GM18861 (cell line): ENCODE data around the gene TRIM46.
"Not testable (repeated sequence)": the region's sequence is repeated elsewhere in the genome, so short reads cannot be mapped to it uniquely, and the experiment has no call there.

ENCODE experiments used
- ATAC-seq: cut with Tn5 transposase; IDR thresholded peaks from one replicate; pipeline ENCODE4 v1.9.1; 2021; ENCODE audit not compliant: unreplicated experiment

The TRIM46 gene

GRCh38 chr1:155136748-155137147 is 36.9 kb upstream of the TRIM46 start:
- ATAC-seq = no peak

- ATAC-seq = no peak
These were observed 36.3 kb upstream of the TRIM46 start for GRCh38 chr1:155137154-155137949.

- peak; percentile 65 for ATAC-seq
These were observed 33.6 kb upstream of the TRIM46 start, which contains the start of gene DPM3 for GRCh38 chr1:155139895-155140629. Gene DPM3, minus strand, starts transcription at chr1:155140531. Its CDS starts 291 bp downstream, at chr1:155140240.

DNA sequence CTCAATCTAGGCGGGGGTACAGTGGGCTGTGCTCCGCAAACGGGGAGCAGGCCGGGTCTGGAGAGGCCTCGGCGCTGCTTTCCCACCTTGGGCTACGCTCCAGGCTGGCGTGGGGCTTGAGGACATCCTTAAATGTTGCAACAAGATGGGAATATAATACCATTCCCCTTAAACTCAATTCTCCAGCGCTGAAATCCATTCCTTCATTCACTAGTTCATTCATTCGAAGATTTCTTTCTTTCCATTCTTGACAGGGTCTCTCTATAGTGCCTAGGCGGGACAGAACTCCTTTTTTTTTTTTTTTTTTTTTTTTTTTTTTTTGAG is 33.1 kb upstream of the TRIM46 start:
- ATAC-seq = no peak

DNA sequence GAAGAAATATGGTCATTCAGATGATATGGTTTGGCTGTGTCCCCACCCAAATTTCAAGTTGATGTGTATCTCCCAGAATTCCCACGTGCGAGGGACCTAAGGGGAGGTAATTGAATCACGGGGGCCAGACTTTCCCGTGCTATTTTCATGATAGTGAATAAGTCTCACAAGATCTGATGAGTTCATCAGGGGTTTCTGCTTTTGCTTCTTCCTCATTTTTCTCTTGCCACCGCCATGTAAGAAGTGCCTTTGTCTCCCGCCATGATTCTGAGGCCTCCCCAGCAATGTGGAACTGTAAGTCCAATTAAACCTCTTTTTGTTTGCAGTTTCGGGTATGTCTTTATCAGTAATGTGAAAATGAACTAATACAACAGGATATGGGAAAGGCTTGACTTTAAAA is 31.9 kb upstream of the TRIM46 start:
- no peak for ATAC-seq

- ATAC-seq = no peak
These were observed 28.2 kb upstream of the TRIM46 start for GRCh38 chr1:155145491-155145890.

DNA sequence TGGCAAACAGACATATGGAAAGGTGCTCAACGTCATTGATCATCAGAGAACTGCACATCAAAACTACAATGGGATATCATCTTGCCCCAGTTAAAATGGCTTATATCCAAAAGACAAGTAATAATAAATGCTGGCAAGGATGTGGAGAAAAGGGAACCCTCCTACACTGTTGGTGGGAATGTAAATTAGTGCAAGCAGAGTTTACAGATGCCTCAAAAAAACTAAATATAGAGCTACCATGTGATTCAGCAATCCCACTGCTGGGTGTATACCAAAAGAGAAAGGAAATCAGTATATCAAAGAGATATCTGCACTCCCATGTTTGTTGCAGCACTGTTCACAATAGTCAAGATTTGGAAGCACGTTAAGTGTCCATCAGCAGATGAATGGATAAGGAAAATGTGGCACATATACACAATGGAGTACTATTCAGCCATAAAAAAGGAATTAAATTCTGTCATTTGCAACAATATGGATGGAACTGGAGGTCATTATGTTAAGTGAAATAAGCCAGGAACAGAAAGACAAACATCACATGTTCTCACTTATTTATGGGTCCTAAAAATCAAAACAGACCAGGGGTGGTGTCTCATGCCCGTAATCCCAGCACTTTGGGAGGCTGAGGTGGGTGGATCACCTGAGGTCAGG is 17.5 kb upstream of the TRIM46 start:
- not testable (repeated sequence) for ATAC-seq

DNA sequence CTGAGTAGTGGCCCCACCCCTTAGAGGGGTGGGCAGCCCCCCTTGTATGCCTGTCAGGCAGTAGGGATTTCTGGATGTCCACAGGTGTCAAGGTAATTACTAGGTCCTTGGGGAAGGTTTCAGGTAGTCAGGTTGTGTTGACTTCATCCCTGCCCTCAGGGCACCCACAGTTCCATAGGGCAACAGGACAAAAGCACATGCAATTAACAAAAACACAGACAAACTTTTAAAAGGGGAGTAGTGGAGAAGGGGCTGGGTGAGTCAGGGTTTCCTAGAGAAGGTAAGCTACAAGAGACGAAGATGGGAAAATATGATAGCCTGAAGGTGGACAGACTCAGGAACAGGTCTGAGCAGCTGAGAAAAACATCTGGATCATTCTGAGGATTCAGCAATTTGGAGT is 14.7 kb upstream of the TRIM46 start:
- ATAC-seq = no peak

DNA sequence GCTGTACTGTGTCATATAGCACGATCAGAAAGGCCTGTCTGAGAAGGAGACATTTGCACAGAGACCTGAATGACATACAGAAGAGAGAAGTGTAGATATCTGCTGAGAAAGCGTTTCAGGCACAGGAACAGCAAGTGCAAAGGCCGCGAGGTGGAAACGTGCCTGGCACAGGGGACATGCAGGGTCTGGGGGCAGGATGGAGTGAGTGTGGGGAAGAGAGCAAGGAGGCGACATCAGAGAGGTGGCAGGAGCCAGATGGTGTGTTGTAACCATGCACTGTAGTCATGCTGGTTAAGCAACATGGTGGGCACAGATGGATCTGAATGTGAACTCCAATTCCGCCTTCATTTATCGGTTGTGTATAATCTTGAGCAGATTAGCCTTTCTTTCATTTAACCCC is 13.5 kb upstream of the TRIM46 start:
- no peak for ATAC-seq

- ATAC-seq = not testable (repeated sequence)
These were observed 11.0 kb upstream of the TRIM46 start for GRCh38 chr1:155162631-155163030.

DNA sequence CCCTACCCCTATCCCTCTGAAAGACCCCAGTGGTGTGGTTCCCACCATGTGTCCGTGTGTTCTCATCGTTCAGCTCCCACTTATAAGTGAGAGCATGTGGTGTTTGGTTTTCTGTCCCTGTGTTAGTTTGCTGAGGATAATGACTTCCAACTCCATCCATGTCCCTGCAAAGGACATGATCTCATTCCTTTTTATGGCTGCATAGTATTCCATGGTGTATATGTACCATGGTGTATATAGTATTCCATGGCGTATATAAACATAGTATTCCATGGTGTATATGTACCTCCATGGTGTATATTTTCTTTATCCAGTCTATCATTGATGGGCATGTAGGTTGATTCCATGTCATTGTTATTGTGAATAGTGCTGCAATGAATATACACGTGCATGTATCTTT is 9.9 kb upstream of the TRIM46 start:
- ATAC-seq = not testable (repeated sequence)

- ATAC-seq = not testable (repeated sequence)
These were observed 9.0 kb upstream of the TRIM46 start for GRCh38 chr1:155164625-155165024.

DNA sequence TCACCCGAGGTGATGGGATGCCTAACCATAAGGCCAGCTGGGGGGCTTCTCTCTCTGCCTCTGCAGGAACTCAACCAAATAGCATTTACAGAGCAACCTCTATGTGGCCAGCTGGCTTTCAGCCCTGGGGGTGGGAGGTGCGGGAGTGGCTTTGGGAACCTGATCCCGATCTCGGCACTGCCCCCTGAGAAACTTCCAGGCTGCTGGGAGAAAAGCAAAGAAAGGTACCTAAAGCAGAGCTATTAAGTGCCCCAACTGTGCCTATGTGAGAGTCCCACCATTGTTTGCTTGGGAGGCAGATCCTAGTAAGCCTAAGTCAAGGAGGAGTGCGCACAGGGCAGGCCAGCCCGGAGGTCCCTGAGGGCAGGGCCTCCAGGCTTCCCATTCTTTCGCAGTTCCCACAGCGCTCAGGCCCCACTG is 7.6 kb upstream of the TRIM46 start:
- no peak for ATAC-seq

- no peak for ATAC-seq
These were observed 7.0 kb upstream of the TRIM46 start for GRCh38 chr1:155166471-155167165.

DNA sequence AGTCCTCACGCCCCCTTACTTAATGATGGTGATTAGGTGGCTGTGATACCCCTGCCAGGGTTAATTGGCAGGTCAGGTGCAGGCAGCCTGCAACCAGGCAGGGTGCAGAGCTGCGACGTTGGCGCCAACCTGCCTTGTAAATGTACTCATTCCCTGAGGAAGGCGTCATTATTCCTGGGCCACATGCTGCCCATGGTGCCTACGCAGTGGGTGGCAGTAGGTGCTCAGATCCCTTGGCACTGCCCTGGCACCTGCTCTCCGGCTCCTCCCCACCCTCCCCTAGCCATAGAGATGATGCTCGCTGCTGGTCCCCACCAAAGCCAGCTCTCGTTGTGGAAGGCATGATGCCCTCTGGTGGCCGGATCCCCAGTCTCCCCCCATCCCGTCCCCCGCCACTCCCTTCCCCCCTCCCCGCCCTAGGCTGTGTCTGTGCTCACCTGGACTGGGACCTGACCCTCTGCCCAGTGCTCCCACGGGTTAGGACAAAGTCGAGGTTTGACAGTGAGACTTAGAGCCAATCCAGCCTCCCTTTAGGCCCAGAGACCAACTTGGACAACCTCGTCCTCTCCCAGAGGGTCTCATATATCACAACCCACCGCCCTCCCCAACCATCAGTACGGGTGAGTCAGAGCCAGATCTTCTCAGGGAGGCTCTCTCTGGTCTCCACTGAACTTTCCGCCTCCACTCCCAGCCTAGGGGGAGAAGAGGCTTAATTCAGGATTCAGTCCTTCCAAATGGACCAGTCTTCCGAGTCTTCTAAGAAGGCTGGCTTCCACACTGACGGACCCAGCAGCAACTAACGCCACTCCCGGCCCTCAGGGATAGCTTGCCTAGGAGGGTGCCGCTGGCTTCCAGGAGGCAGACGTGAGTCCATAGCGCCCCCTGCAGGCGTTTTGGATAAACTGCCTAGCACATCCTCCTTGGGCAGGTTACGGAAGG is 6.2 kb upstream of the TRIM46 start:
- ATAC-seq = peak; percentile 44

GRCh38 chr1:155168105-155168445 is 5.6 kb upstream of the TRIM46 start:
- ATAC-seq = not testable (repeated sequence)

- ATAC-seq = no peak
These were observed 5.0 kb upstream of the TRIM46 start for GRCh38 chr1:155168456-155169210.

DNA sequence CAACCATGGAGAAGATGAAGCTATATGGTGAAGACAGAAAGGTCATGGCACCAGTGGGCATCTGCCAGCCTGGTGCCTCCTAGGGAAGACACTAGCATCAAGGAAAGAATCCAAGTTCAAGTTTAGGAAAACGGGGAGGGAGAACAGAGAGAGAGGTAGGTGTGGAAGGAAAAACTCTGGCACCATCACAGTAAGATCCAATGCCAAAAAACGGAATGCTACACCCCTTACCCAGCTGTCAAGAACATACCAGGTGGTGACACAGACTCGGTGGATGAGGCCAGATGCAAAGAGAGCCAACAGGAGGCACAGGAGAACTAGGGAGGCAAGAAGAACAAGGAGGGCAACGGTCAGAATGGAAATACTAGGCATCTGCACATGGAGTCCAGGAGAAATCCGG is 4.1 kb upstream of the TRIM46 start:
- no peak for ATAC-seq

- ATAC-seq = no peak
These were observed 3.4 kb upstream of the TRIM46 start for GRCh38 chr1:155170101-155170785.
